ACC112 (cell line): ENCODE results near the gene KRTAP5-11.
"Not testable (repeated sequence)": the region's sequence is repeated elsewhere in the genome, so short reads cannot be mapped to it uniquely, and the experiment has no call there.

Experiments used
- H2AFZ ChIP-seq: fragments of 200-600 bp; sonication (generic); one replicate; pipeline ENCODE4 v1.6.0; 2017; ENCODE audit warnings: antibody characterized with exemption, low read length; ENCODE audit not compliant: unreplicated experiment
- H3K27ac ChIP-seq: fragments of 200-600 bp; sonication (generic); 2 replicates; pipeline ENCODE4 v1.5.1; 2014; ENCODE audit warnings: low read depth, mild to moderate bottlenecking, antibody characterized with exemption, low read length, moderate library complexity
- H3K27me3 ChIP-seq: fragments of 200-600 bp; sonication (generic); 2 replicates; pipeline ENCODE4 v1.6.1; 2014; ENCODE audit warnings: mild to moderate bottlenecking, antibody characterized with exemption, low read length, moderate library complexity, mixed read lengths; ENCODE audit not compliant: insufficient read depth
- H3K36me3 ChIP-seq: fragments of 200-600 bp; sonication (generic); 2 replicates; pipeline ENCODE4 v1.6.1; 2016; ENCODE audit warnings: mild to moderate bottlenecking, antibody characterized with exemption, low read length, moderate library complexity, mixed read lengths; ENCODE audit not compliant: insufficient read depth
- H3K4me1 ChIP-seq: fragments of 200-600 bp; sonication (generic); one replicate; pipeline ENCODE4 v1.6.1; 2016; ENCODE audit warnings: low read length, mixed read lengths; ENCODE audit not compliant: insufficient read depth, unreplicated experiment, control insufficient read depth
- H3K4me3 ChIP-seq: fragments of 200-600 bp; sonication (generic); 2 replicates; pipeline ENCODE4 v1.5.1; 2014; ENCODE audit warnings: mild to moderate bottlenecking, low read depth, low read length
- H3K79me2 ChIP-seq: fragments of 200-600 bp; sonication (generic); one replicate; pipeline ENCODE4 v1.6.0; 2016; ENCODE audit warnings: low read length; ENCODE audit not compliant: control insufficient read depth, unreplicated experiment, insufficient read depth

KRTAP5-11 gene

DNA sequence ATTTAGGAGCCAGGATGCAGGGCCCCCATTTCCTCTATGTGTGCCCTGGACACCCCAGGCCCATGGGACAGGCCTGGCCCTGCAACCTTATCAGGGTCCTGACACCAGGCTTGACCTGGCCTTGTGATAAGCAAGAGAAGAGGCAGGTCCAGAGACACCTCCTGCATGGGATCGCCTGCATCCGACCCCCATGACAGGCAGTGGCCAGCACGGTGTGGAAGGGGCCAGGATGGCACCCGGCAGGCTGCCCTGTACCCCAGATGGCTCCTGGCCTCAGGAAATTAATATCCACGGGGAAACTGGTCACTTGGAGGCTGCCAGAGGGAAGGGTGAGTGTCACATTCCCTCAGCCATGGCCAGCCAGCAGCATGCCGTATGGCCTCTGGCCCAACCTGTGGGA, 27.7 kb downstream of the KRTAP5-11 start:
- no peaks in the 10 kb centered on the region for H3K79me2 ChIP-seq
- H3K27ac ChIP-seq = no peak overlapping the region
- H3K27me3 ChIP-seq = peaks cover 47% of the 10 kb centered on the region
- H3K4me3 ChIP-seq = no peak overlapping the region
- no peaks in the 10 kb centered on the region for H3K36me3 ChIP-seq
- H3K4me1 ChIP-seq = no peaks in the 10 kb centered on the region
- H2AFZ ChIP-seq = no peak overlapping the region

GRCh38 chr11:71551711-71552110, 31.0 kb downstream of the KRTAP5-11 start:
- no peaks in the 10 kb centered on the region for H3K4me1 ChIP-seq
- H3K27me3 ChIP-seq = peaks cover 44% of the 10 kb centered on the region
- no peak overlapping the region for H2AFZ ChIP-seq
- H3K79me2 ChIP-seq = no peaks in the 10 kb centered on the region
- H3K36me3 ChIP-seq = no peaks in the 10 kb centered on the region
- H3K27ac ChIP-seq = no peak overlapping the region
- H3K4me3 ChIP-seq = no peak overlapping the region

DNA sequence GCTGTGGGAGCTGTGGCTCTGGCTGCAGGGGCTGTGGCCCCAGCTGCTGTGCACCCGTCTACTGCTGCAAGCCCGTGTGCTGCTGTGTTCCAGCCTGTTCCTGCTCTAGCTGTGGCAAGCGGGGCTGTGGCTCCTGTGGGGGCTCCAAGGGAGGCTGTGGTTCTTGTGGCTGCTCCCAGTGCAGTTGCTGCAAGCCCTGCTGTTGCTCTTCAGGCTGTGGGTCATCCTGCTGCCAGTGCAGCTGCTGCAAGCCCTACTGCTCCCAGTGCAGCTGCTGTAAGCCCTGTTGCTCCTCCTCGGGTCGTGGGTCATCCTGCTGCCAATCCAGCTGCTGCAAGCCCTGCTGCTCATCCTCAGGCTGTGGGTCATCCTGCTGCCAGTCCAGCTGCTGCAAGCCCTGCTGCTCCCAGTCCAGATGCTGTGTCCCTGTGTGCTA, 33.9 kb downstream of the KRTAP5-11 start:
- H2AFZ ChIP-seq = no peak overlapping the region
- no peaks in the 10 kb centered on the region for H3K36me3 ChIP-seq
- no peaks in the 10 kb centered on the region for H3K79me2 ChIP-seq
- H3K27me3 ChIP-seq = peaks cover 61% of the 10 kb centered on the region
- no peaks in the 10 kb centered on the region for H3K4me1 ChIP-seq
- H3K4me3 ChIP-seq = no peak overlapping the region
- H3K27ac ChIP-seq = no peak overlapping the region

DNA sequence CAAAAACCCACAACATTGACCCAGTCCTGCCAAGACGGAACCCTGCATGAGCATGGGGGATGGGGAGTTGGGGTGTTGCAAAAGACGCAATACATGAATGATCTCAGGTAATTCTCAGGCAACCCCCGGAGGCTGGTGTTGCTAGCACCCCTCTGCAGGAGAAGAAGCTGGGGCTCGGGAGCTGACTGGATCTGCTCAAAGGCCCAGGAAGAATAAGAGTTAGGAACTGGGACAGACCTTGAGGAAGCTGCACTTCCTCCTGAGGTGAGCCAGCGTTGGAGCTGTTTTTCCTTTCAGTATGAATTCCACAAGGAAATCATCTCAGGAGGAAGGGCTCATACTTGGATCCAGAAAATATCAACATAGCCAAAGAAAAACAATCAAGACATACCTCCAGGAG, 34.6 kb downstream of the KRTAP5-11 start, which contains the start of gene KRTAP5-9:
TSS of gene KRTAP5-9 (plus strand) at position 301 of the 400 bp plus-strand sequence. CDS start 238 bp downstream, outside the sequence.
- Histone ChIP-seq H3K27ac (no peak within 1 kb of the TSS), H3K79me2 (no peaks in the 10 kb centered on the region), H3K4me1 (no peaks in the 10 kb centered on the region), H3K36me3 (no peaks in the 10 kb centered on the region), H2AFZ (no peak within 1 kb of the TSS), H3K4me3 (no peak within 1 kb of the TSS), H3K27me3 (peaks cover 67% of the 10 kb centered on the region)

GRCh38 chr11:71545405-71545966, 37.2 kb downstream of the KRTAP5-11 start:
- H3K4me1 ChIP-seq = no peaks in the 10 kb centered on the region
- no peak overlapping the region for H3K4me3 ChIP-seq
- no peaks in the 10 kb centered on the region for H3K79me2 ChIP-seq
- H3K27me3 ChIP-seq = peaks cover 71% of the 10 kb centered on the region
- no peak overlapping the region for H3K27ac ChIP-seq
- H3K36me3 ChIP-seq = no peaks in the 10 kb centered on the region
- no peak overlapping the region for H2AFZ ChIP-seq

DNA sequence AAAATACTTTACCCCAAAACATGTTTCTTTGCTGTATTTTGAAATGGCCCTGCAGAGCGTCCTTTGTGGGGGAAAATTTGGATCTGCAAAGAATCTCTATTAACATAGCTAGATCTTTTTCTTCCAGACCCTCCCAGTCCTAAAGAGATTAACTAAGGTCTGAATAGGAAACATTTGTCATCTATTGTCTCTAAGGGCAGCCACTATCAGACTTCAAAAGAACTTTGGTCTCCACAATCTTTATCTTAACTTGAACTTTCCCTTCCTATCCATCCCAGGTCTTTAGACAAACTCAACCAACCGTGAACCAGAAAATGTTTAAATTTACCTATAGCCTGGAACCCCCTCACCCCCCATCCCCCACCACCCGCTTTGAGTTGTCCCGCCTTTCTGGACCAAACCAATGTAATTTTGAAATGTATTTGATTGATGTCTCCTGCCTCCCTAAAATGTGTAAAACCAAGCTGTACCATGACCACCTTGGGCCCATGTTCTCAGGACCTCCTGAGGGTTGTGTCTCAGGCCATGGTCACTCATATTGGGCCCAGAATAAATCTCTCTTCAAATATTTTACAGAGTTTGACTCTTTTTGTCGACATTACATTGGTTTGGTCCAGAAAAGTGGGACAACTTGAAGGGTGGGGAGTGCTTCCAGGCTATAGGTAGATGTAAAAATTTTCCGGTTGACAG, 38.0 kb downstream of the KRTAP5-11 start:
- Histone ChIP-seq H3K4me3 (no peak overlapping the region), H3K4me1 (no peaks in the 10 kb centered on the region), H2AFZ (no peak overlapping the region), H3K27ac (no peak overlapping the region), H3K36me3 (no peaks in the 10 kb centered on the region), H3K27me3 (peaks cover 64% of the 10 kb centered on the region), H3K79me2 (no peaks in the 10 kb centered on the region)

GRCh38 chr11:71543866-71544265, 38.8 kb downstream of the KRTAP5-11 start:
- Histone ChIP-seq H3K4me3 (no peak overlapping the region), H3K36me3 (no peaks in the 10 kb centered on the region), H3K27ac (no peak overlapping the region), H3K79me2 (no peaks in the 10 kb centered on the region), H3K4me1 (no peaks in the 10 kb centered on the region), H3K27me3 (peaks cover 57% of the 10 kb centered on the region), H2AFZ (no peak overlapping the region)

GRCh38 chr11:71542879-71543777, 39.5 kb downstream of the KRTAP5-11 start:
- Histone ChIP-seq H3K4me1 (no peaks in the 10 kb centered on the region), H3K4me3 (no peak overlapping the region), H2AFZ (no peak overlapping the region), H3K27ac (no peak overlapping the region), H3K79me2 (no peaks in the 10 kb centered on the region), H3K36me3 (no peaks in the 10 kb centered on the region), H3K27me3 (peaks cover 57% of the 10 kb centered on the region)

DNA sequence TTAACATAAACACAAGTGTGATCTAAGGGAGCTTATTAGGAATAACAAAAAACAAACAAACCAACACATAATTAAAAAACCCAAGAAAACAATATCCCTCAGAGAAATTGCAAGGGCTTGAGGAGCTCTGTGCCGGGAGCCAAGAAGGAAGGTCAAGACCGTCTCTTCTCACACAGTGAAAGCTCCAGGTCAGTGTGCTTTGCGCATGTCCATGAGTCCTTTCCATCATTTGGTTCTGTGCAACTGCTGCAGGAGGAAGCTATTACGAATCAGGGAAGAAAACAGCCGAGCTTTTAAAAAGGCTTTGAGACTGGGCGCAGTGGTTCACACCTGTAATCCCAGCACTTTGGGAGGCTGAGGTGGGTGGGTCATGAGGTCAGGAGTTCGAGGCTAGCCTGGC, 40.3 kb downstream of the KRTAP5-11 start:
- H3K27ac ChIP-seq = no peak overlapping the region
- no peak overlapping the region for H3K4me3 ChIP-seq
- peaks cover 50% of the 10 kb centered on the region for H3K27me3 ChIP-seq
- H3K79me2 ChIP-seq = no peaks in the 10 kb centered on the region
- no peaks in the 10 kb centered on the region for H3K36me3 ChIP-seq
- no peaks in the 10 kb centered on the region for H3K4me1 ChIP-seq
- H2AFZ ChIP-seq = no peak overlapping the region

GRCh38 chr11:71540521-71541304, 42.0 kb downstream of the KRTAP5-11 start:
- H3K79me2 ChIP-seq, H3K4me1 ChIP-seq, H3K27ac ChIP-seq, H3K4me3 ChIP-seq, H2AFZ ChIP-seq, H3K36me3 ChIP-seq: not testable (repeated sequence)
- H3K27me3 ChIP-seq = peaks cover 38% of the 10 kb centered on the region; the same call in 1 of the 2 replicates
